Mucosa of descending colon (tissue), 3 donors: ENCODE results near the gene REXO1. TPM values are rescaled to one million over a fixed set of nuclear protein-coding genes. Genes with fewer than 3 reads are reported as not detected.
"Not testable (repeated sequence)": the region's sequence is repeated elsewhere in the genome, so short reads cannot be mapped to it uniquely, and the experiment has no call there.

Source experiments
- ATAC-seq: fragments of 200-7000 bp; cut with Tn5 transposase; one replicate; pipeline ENCODE4 v1.9.1; 2020; ENCODE audit warnings: mild to moderate bottlenecking, moderate library complexity
- DNase-seq, 3 donors: peaks; one replicate each; pipeline ENCODE4 v3.0.0-alpha.2; 2020
- H3K36me3 ChIP-seq: fragments of 200-600 bp; one replicate; pipeline ENCODE4 v1.8.0; 2021; ENCODE audit warnings: low read depth, mild to moderate bottlenecking
- H3K4me1 ChIP-seq: fragments of 200-600 bp; one replicate; pipeline ENCODE4 v1.8.0; 2021; ENCODE audit warnings: low read depth, mild to moderate bottlenecking
- H3K4me3 ChIP-seq: fragments of 200-600 bp; one replicate; pipeline ENCODE4 v1.8.0; 2021; ENCODE audit warnings: mild to moderate bottlenecking
- H3K9me3 ChIP-seq: fragments of 200-600 bp; one replicate; pipeline ENCODE4 v1.8.0; 2021; ENCODE audit warnings: mild to moderate bottlenecking
- intact Hi-C, 2 donors: fragments of 100-400 bp; cut with DNase I in 1 of 2; cut with micrococcal nuclease in 1 of 2; formaldehyde crosslinking; loops; one replicate each; pipeline versions ENCODE4 v1.11.0 to v1.11.1; 2022; cut with DNase I, micrococcal nuclease
- total RNA-seq, 3 donors: library from RNA; stranded (reverse); fragmentation: NEBNext Ultra II Directional in 2 of 3; extraction: Animal tissue kit (Norgen Biotek cat#: 25700) in 2 of 3; gene quantifications; one replicate each; pipeline versions ENCODE4 v1.2.1 to v1.2.4, GENCODE V29; 2021 to 2023
- TF ChIP-seq, protein P1 (sequence below): fragments of 200-600 bp; IDR thresholded peaks from one replicate; pipeline ENCODE4 v1.8.0; 2022; ENCODE audit warnings: antibody characterized with exemption, mild to moderate bottlenecking
- donor health status: DM: no; HTN: no; CAD: no; lungs with moderate emphysema.
- donor health status: DM: no; HTN: no; CAD: no.
- donor health status: DM: no; HTN: yes; CAD: no.

The REXO1 gene
- total RNA-seq, 3 donors from 2014 or later, result 45.4 to 54.3 (median 50.2) TPM

DNA sequence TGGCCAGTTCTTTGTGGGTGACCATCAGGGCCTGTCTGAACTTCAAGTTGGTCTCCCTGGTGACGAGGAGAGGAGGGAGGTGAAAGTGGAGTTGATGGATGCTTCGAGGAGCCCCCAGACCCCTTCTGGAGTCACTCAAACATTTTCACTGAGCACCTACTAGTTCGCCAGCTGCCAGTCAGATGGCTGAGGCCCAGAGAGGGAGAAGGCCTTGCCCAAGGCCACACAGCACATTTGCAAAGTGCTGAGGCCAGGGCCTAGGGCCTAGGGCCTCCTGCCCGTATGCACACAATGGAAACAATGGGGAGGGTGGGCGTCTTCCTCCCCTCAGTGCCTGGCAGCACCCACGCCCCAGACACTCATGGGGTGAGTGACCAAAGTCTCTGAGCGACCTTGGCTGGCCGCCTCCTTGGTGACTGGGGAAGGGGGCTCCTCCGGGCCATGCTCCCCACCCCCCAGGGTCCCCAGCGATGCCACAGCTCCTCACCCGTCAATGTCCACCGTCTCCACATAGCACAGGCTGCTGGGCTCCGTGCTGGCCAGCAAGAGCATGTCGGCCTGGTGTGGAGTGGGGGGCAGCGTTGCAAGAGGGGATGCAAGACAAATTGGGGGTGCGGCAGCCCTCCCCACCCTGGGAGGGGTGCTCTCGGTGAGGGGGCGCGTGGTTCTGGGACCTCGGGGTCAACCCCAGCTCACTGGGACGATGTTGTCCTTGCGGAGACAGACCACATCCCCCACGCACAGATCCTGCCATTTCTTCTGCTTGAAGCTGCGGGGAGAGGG is 42.7 kb downstream of the REXO1 start:
- intact Hi-C loops, result no loop called here
- Histone ChIP-seq H3K9me3 (no peaks in the 10 kb centered on the region), H3K4me1 (no peaks in the 10 kb centered on the region), H3K4me3 (no peak overlapping the region), H3K36me3 (no peaks in the 10 kb centered on the region)
- ATAC-seq (no peak), DNase-seq (peak in 1 of 3 donors; percentile 10)
- TF ChIP-seq, protein P1, sequence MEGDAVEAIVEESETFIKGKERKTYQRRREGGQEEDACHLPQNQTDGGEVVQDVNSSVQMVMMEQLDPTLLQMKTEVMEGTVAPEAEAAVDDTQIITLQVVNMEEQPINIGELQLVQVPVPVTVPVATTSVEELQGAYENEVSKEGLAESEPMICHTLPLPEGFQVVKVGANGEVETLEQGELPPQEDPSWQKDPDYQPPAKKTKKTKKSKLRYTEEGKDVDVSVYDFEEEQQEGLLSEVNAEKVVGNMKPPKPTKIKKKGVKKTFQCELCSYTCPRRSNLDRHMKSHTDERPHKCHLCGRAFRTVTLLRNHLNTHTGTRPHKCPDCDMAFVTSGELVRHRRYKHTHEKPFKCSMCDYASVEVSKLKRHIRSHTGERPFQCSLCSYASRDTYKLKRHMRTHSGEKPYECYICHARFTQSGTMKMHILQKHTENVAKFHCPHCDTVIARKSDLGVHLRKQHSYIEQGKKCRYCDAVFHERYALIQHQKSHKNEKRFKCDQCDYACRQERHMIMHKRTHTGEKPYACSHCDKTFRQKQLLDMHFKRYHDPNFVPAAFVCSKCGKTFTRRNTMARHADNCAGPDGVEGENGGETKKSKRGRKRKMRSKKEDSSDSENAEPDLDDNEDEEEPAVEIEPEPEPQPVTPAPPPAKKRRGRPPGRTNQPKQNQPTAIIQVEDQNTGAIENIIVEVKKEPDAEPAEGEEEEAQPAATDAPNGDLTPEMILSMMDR, result no peak

DNA sequence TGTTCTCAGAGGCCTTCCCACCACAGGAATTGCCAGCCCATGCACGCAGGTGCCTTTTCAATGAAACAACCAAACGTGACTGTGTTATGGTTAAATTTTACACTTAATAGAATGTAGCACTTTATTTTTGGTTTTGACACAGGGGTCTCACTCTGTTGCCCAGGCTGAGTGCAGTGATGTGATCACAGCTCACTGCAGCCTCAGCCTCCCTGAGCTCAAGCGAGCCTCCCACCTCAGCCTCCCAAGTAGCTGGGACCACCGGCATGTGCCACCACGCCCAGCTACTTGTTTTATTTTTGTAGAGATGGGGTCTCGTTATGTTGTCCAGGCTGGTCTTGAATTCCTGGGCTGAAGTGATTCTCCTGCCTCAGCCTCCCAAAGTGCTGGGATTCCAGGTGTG is 43.4 kb downstream of the REXO1 start:
- no peak for ATAC-seq
- no peak for DNase-seq
- TF ChIP-seq, protein P1, result no peak
- intact Hi-C loops, result no loop called here
- Histone ChIP-seq H3K9me3 (no peaks in the 10 kb centered on the region), H3K4me1 (no peaks in the 10 kb centered on the region), H3K4me3 (no peak overlapping the region), H3K36me3 (no peaks in the 10 kb centered on the region)

DNA sequence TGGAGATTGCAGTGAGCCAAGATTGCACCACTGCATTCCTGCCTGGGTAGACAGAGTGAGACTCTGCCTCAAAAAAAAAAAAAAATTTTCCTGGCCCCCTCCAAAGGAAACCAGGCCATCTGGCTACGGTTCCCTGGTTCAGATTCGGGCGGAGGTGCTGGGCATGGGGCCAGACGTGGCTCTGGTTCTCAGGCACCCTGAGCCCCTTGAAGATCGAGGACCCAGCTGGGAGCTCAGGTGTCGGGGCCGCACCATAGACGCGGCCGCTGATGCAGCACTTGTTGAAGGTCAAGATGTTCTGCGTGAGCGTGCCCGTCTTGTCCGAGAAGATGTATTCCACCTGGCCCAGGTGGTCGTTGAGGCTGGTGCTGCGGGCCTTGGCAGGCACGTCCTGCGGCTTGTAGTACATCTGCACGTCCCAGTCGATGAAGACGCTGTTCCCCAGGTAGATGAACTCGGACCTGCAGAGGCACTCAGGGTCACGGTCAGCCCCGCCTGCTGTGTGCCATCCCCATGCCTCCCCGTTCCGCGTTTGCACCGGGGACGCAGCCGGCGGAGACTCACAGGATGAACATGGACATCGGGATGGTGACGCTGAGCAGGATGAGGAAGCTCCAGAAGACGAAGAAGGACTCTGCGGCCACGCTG is 48.5 kb downstream of the REXO1 start:
- Histone ChIP-seq H3K36me3 (no peaks in the 10 kb centered on the region), H3K4me3 (no peak overlapping the region), H3K9me3 (no peaks in the 10 kb centered on the region), H3K4me1 (peaks cover 4% of the 10 kb centered on the region)
- ATAC-seq (no peak), DNase-seq (no peak)
- intact Hi-C loops, result no loop called here
- TF ChIP-seq, protein P1, result no peak

DNA sequence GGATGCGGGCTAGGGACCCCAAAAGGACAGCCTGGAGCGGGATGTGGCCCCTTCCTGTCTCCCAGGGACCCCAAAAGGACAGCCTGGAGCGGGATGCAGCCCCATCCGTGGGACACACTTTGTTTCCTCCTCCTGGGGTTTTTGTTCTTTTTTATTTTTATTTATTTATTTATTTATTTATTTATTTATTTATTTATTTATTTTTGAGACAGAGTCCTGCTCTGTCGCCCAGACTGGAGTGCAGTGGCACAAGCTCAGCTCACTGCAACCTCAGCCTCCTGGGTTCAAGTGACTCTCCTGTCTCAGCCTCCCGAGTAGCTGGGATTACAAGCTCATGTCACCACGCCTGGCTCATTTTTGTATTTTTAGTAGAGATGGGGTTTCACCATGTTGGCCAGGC is 51.0 kb downstream of the REXO1 start:
- H3K36me3 ChIP-seq, intact Hi-C loops, H3K9me3 ChIP-seq, H3K4me1 ChIP-seq, ATAC-seq, DNase-seq, H3K4me3 ChIP-seq: not testable (repeated sequence)

DNA sequence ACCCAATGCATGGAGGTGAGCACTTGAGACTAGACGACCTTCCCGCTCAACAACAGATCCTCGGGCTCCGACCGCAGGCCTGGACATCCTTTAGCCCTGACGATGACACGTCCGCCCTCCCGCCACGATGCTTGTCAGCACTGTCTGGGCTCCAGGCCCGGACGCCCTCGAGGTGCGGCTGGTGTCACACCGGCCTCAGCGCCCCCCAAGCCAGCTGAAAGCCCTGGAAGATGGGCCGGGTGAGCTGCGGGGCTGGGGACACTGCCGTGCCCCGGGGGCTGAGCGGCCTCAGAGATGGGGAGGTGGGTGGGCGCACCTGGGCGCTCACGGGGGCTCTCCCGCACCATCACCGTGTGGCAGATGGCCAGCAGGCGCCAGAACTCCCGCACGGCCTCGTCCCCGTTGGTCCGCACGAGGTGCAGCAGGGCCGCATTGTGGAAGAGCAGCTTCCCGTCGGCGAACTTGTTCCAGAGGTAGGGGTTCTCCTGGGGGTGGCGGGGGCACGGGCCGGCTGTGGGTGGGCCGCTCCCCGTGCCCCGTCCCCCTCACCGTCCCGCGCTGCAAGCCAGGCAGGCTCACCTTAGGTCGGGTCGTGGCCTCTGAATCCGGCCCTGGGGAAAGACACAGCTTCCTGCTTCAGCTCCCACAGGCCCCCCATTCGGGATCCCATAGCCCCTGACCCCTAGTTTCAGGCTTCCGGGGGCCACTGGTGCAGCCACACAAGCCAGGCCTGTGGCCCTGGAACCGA is 51.7 kb downstream of the REXO1 start:
- ATAC-seq, result no peak
- H3K9me3 ChIP-seq, result no peaks in the 10 kb centered on the region
- no peak overlapping the region for H3K4me3 ChIP-seq
- H3K36me3 ChIP-seq, result no peaks in the 10 kb centered on the region
- peaks cover 4% of the 10 kb centered on the region for H3K4me1 ChIP-seq
- DNase-seq, result peak in 1 of 3 donors; percentile 38
- intact Hi-C loops, result no loop called here
- TF ChIP-seq, protein P1, result no peak
